GM18505 (cell line): ENCODE results near the gene C1orf141.
A peak's percentile ranks its signal among the peaks of the same experiment; 100 is the strongest.

Source experiments
- ATAC-seq: cut with Tn5 transposase; IDR thresholded peaks from one replicate; pipeline ENCODE4 v1.9.1; 2021; ENCODE audit not compliant: unreplicated experiment
- POLR2A ChIP-seq: IDR thresholded peaks from 4 replicates; pipeline ENCODE4 v1.6.1; 2011; ENCODE audit warnings: borderline replicate concordance; ENCODE audit not compliant: insufficient read depth, insufficient read length; ENCODE audit errors: extremely low read depth

The C1orf141 gene

GRCh38 chr1:67134695-67135094 lies at the start of gene C1orf141:
Gene C1orf141 (minus strand): TSS chr1:67134970. CDS start chr1:67127240, 7,730 bp downstream.
- no peak for ATAC-seq
- TF ChIP-seq POLR2A = no peak

- TF ChIP-seq POLR2A = no peak
- ATAC-seq = no peak
Measured at GRCh38 chr1:67175530-67176087, 40.8 kb upstream of the C1orf141 start.

GRCh38 chr1:67174716-67175284 lies 40.0 kb upstream of the C1orf141 start:
- ATAC-seq = no peak
- no peak for TF ChIP-seq POLR2A

- no peak for ATAC-seq
Measured at GRCh38 chr1:67173988-67174387, 39.2 kb upstream of the C1orf141 start.

GRCh38 chr1:67171978-67172377 lies 37.2 kb upstream of the C1orf141 start:
- no peak for TF ChIP-seq POLR2A
- no peak for ATAC-seq

More at GRCh38 chr1:67173988-67174387, 39.2 kb upstream of the C1orf141 start:
- no peak for TF ChIP-seq POLR2A

DNA sequence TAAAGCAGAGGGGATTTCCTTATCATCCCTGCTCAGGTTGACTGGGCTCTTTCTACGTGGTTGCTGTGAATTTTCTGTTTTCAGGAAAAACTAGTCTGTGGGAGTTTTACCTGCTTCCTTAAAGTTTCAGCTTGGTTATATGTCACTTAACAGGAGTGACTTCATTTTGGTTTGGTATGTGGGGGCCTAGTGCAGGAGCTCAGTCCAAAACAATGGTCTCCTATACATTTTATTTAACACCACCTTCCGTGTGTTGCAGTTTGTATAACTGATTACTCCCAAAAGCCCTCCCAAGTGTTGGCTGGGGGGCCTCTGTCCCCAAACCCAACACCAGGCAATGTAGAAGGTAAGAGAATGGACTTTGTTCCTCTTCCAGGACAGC lies 36.8 kb upstream of the C1orf141 start:
- TF ChIP-seq POLR2A = no peak
- no peak for ATAC-seq

DNA sequence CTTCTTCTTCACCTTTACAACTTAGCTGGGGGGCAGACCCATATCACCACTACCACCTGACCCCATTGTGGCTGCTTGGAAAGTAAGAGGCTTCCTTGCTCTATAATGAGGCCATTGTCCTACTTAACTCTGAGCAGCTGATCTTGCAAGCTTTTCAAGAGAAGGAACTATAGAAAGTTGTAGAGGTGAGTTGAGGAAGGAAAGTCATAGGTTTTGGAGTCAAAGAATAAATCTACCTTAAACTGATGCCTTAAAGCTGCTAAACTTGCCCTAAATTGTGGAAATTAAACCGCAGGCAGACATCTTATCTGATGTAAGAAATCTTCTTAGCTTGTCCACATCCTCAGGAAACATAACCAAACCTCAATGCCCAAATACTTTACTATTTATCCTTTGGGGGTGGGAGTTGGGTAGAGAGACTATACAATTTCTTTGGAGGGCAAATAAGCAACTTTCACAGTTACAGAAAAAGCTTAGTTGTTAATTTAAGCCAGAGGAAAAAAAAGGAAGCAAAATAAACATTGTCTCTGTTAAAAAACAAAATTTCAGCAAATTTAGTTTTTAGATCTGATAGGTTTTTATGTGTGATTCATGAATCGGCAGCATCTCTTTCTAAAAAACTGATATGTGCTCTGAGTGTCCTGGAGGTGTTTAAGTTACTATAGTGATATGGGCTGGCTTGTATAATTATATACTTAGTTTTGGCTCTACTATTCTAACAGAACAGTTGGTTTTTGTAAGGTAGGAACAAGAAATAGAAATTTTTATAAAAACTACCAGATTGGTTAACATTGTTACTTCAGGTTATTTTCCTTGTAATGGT lies 36.2 kb upstream of the C1orf141 start:
- ATAC-seq = no peak

GRCh38 chr1:67169932-67170331 lies 35.2 kb upstream of the C1orf141 start:
- no peak for TF ChIP-seq POLR2A
- no peak for ATAC-seq

More for the DNA sequence above, 36.2 kb upstream of the C1orf141 start:
- no peak for TF ChIP-seq POLR2A

DNA sequence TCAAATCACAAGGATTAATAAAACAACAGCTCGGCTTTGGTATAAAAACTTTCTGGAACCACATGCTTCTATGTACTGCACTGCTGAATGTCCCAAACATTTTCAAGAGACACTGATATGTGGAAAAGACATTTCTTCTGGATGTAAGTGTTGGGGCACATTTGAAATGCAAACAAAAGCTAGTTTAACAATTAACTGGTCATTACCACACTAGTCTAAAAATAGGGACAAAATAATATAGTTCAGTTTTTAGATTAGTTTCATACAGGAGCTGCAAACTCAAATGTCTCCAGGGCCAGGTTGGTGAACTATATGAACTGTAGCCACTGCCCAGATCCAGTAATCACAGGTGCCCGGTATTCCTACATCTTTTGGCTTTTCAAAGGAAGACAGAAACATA lies 34.7 kb upstream of the C1orf141 start:
- no peak for ATAC-seq
- no peak for TF ChIP-seq POLR2A

DNA sequence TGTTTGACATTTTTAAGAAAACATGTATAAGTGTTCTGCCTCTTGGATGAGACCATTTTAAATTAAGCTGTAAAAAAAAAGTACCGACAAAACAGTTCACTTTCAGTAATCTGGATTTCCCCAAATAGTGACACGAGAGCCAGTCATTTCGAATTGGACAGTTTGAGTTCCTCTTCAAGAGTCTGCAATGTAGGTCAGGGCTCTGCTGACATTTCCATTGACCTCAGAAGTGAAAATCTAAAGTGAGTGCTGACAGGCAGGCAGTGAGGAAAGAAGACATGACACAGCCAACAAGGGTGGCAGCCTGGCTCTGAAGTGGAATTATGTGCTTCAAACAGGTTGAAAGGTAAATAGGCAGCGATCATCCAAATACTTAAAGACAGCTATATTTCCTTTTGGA lies 31.4 kb upstream of the C1orf141 start, which contains the start of gene IL23R:
Gene IL23R (plus strand): TSS at position 259 of the 400 bp plus-strand sequence. CDS start 1,667 bp downstream, outside the sequence.
- no peak for TF ChIP-seq POLR2A
- peak; percentile 81 for ATAC-seq

- no peak for TF ChIP-seq POLR2A
- no peak for ATAC-seq
Measured at GRCh38 chr1:67165468-67166041, 30.8 kb upstream of the C1orf141 start.

DNA sequence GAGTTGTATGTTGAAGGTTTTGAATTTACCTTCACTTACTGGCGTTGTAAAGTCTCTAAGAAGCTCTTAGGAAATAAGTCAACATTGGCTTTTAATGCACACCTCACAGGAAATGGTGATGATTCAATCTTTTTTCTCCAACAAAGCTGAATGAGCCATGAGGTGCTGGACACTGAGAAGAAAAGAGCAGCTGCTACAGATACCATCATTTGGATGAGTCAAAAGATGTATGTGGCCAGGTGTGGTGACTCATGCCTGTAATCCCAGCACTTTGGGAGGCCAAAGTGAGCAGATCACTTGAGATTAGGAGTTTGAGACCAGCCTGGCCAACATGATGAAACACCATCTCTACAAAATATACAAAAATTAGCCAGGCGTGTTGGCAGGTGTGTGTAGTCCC lies 28.2 kb upstream of the C1orf141 start:
- ATAC-seq = no peak
- TF ChIP-seq POLR2A = no peak

GRCh38 chr1:67159233-67159632 lies 24.5 kb upstream of the C1orf141 start:
- no peak for TF ChIP-seq POLR2A
- no peak for ATAC-seq

DNA sequence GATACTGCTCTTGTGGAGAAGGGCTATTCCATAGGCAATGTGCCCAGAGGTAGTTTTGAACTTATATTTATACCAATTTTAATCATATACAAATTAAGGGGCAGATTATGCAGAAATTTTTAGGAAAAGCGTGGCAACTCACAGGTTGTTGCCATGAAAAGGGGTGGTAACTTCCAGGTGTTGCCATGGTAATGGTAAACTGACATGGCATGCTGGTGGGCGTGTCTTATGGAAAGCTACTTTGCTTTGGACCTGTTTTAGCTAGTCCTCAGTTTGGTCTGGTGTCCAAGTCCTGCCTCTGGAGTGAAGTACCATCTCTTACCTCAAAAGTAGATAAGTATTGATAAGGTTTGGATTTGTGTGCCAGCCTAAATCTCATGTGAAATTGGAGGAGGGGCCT lies 23.6 kb upstream of the C1orf141 start:
- TF ChIP-seq POLR2A = no peak
- ATAC-seq = no peak

DNA sequence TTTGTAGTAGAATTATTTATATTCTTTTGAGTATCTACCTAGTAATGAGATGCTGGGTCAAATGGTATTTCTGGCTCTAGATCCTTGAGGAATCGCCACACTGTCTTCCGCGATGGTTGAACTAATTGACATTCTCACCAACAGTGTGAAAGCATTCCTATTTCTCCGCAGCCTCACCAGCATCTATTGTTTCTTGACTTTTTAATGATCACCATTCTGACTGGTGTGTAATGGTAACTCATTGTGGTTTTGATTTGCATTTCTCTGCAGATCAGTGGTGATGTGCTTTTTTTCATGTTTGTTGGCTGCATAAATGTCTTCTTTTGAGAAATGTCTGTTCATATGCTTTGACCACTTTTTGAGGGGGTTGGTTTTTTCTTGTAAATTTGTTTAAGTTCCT lies 16.2 kb upstream of the C1orf141 start:
- no peak for TF ChIP-seq POLR2A
- no peak for ATAC-seq
